ENCODE data around the gene ZNF80.

ZNF80 gene

GRCh38 chr3:114206342-114206741, 31.0 kb downstream of the ZNF80 start:
- DNase-seq (ENCODE audit: low spot score): no peak
- POLR2A ChIA-PET (ENCODE audit: low non-redundant PET): no interaction called here
- TF ChIP-seq, protein P1, sequence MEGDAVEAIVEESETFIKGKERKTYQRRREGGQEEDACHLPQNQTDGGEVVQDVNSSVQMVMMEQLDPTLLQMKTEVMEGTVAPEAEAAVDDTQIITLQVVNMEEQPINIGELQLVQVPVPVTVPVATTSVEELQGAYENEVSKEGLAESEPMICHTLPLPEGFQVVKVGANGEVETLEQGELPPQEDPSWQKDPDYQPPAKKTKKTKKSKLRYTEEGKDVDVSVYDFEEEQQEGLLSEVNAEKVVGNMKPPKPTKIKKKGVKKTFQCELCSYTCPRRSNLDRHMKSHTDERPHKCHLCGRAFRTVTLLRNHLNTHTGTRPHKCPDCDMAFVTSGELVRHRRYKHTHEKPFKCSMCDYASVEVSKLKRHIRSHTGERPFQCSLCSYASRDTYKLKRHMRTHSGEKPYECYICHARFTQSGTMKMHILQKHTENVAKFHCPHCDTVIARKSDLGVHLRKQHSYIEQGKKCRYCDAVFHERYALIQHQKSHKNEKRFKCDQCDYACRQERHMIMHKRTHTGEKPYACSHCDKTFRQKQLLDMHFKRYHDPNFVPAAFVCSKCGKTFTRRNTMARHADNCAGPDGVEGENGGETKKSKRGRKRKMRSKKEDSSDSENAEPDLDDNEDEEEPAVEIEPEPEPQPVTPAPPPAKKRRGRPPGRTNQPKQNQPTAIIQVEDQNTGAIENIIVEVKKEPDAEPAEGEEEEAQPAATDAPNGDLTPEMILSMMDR (conservative IDR thresholded peaks at IDR 0.05; ENCODE audit: low read depth): no peak
- CTCF ChIA-PET: no interaction called here
- H3K27ac ChIP-seq: no peak overlapping the region

- TF ChIP-seq, protein P1 (conservative IDR thresholded peaks at IDR 0.05; ENCODE audit: low read depth): no peak
- DNase-seq (ENCODE audit: low spot score): no peak
- POLR2A ChIA-PET (ENCODE audit: low non-redundant PET): no interaction called here
- no peak overlapping the region for H3K27ac ChIP-seq
- CTCF ChIA-PET: no interaction called here
These were observed 31.8 kb downstream of the ZNF80 start for GRCh38 chr3:114205541-114205940.

GRCh38 chr3:114194750-114195149, 42.6 kb downstream of the ZNF80 start:
- ChIA-PET POLR2A (ENCODE audit: low non-redundant PET) (no interaction called here), CTCF (no interaction called here)
- H3K27ac ChIP-seq: no peak overlapping the region
- TF ChIP-seq, protein P1 (conservative IDR thresholded peaks at IDR 0.05; ENCODE audit: low read depth): no peak
- no peak for DNase-seq (ENCODE audit: low spot score)

DNA sequence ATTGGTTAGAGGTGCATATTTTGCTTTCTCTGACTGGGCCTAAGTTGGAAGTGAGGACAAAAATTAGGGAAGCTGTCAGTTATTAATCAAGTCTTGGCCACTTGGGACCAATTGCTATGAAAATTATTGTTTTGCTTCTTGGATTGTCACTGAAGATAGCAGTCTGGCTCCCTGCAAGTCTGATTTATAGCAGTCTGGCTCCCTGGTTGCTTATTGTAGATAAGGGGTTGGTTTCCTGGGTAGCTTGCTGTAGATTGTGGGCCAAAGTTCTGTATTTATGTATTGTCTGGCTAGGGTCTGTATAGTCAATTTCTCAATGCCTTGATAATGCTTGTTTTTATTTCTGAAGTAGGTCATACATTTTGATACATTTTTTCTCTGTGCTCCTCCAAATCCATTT, 45.2 kb downstream of the ZNF80 start:
- POLR2A ChIA-PET (ENCODE audit: low non-redundant PET): no interaction called here
- CTCF ChIA-PET: interaction anchor here (0.6 kb wide), 1 partner anchor 637 kb away, joined by 5 read pairs; no protein-coding TSS in a partner anchor
- TF ChIP-seq, protein P1 (conservative IDR thresholded peaks at IDR 0.05; ENCODE audit: low read depth): no peak
- no peak overlapping the region for H3K27ac ChIP-seq
- no peak for DNase-seq (ENCODE audit: low spot score)

GRCh38 chr3:114186501-114186900, 50.9 kb downstream of the ZNF80 start:
- H3K27ac ChIP-seq: no peak overlapping the region
- TF ChIP-seq, protein P1 (conservative IDR thresholded peaks at IDR 0.05; ENCODE audit: low read depth): no peak
- ChIA-PET CTCF (no interaction called here), POLR2A (ENCODE audit: low non-redundant PET) (no interaction called here)
- DNase-seq (ENCODE audit: low spot score): no peak
